Endothelial cell of umbilical vein (primary cell): ENCODE measurements around the gene PLD4. TPM values are rescaled to one million over a fixed set of nuclear protein-coding genes. Genes with fewer than 3 reads are reported as not detected.

Experiments
- BruUV-seq: library from RNA; stranded (reverse); fragments of 400-500 nt; replicated peaks from 2 replicates; lab custom pipeline; 2021; lab: Mats Ljungman, UMichigan
- CTCF ChIA-PET: fragments of 300-600, 350-600 bp; sonication (Branson Sonifier 250); formaldehyde crosslinking; loops from one replicate; lab custom pipeline; 2021; ENCODE audit warnings: antibody characterized with exemption, inconsistent platforms; lab: Charles Lee
- POLR2A ChIA-PET: fragments of 300-600, 350-600 bp; sonication (Branson Sonifier 250); formaldehyde crosslinking; loops from one replicate; lab custom pipeline; 2021; ENCODE audit warnings: antibody characterized with exemption, inconsistent platforms; lab: Charles Lee
- DNase-seq: peaks from one replicate; pipeline ENCODE4 v3.0.0-alpha.2; 2011; ENCODE audit warnings: low read depth, low spot score
- FAIRE-seq: peaks from 2 replicates; lab custom pipeline; 2011; peaks lifted over from hg19 to GRCh38; lab: Jason Lieb, UNC
- H2AFZ ChIP-seq: 2 replicates; pipeline ENCODE4 v1.6.0; 2012; ENCODE audit warnings: low read depth, low read length, control low read depth, inconsistent platforms
- H3K27ac ChIP-seq: 2 replicates; pipeline ENCODE4 v1.5.1; 2011; ENCODE audit warnings: low read depth, mild to moderate bottlenecking, control low read depth, low read length, moderate library complexity; ENCODE audit not compliant: insufficient read depth
- H3K27me3 ChIP-seq, 2 experiments: 2 replicates each; pipeline versions ENCODE4 v1.6.0 to v1.6.1; 2011; ENCODE audit warnings: low read length in 2 of 2, mixed read lengths in 1 of 2; ENCODE audit not compliant: control insufficient read depth in 2 of 2, insufficient read depth in 2 of 2
- H3K36me3 ChIP-seq, 2 experiments: 2 replicates in 1 of 2; 3 replicates in 1 of 2; pipeline ENCODE4 v1.5.1; 2011; ENCODE audit warnings: low read length in 2 of 2, mild to moderate bottlenecking in 1 of 2, moderate library complexity in 1 of 2; ENCODE audit not compliant: control insufficient read depth in 2 of 2, insufficient read depth in 2 of 2; ENCODE audit errors: extremely low read depth in 1 of 2
- H3K4me1 ChIP-seq: 3 replicates; pipeline ENCODE4 v1.5.1; 2011; ENCODE audit warnings: mild to moderate bottlenecking, low read length; ENCODE audit not compliant: control insufficient read depth, insufficient read depth; ENCODE audit errors: extremely low read depth
- H3K4me2 ChIP-seq: 2 replicates; pipeline ENCODE4 v1.6.1; 2011; ENCODE audit warnings: low read length, control low read depth, mixed read lengths; ENCODE audit not compliant: insufficient read depth
- H3K4me3 ChIP-seq, 3 experiments: fragments of 200-600 bp in 1 of 3; sonication (generic), shearing (Covaris generic) in 1 of 3; replicated peaks in 1 of 3; 2 replicates each; pipeline ENCODE4 v1.5.1; 2011 to 2016; ENCODE audit warnings: control low read depth in 3 of 3, low read length in 3 of 3, mild to moderate bottlenecking in 2 of 3, inconsistent platforms in 1 of 3, low read depth in 1 of 3, moderate library complexity in 1 of 3; ENCODE audit not compliant: insufficient read depth in 1 of 3
- H3K79me2 ChIP-seq: 2 replicates; pipeline ENCODE4 v1.6.0; 2012; ENCODE audit warnings: low read length, inconsistent platforms; ENCODE audit not compliant: control insufficient read depth, insufficient read depth
- H3K9ac ChIP-seq: replicated peaks from 2 replicates; pipeline ENCODE3; 2011; ENCODE audit warnings: low read length, control low read depth; ENCODE audit not compliant: insufficient read depth; ENCODE audit errors: extremely low read depth
- H3K9me1 ChIP-seq: replicated peaks from 3 replicates; pipeline ENCODE4 v1.6.0; 2011; ENCODE audit warnings: mild to moderate bottlenecking, low read length; ENCODE audit not compliant: control insufficient read depth, insufficient read depth; ENCODE audit errors: extremely low read depth
- H3K9me3 ChIP-seq: replicated peaks from 2 replicates; pipeline ENCODE4 v1.5.1; 2012; ENCODE audit warnings: low read length, inconsistent platforms; ENCODE audit not compliant: control insufficient read depth, insufficient read depth
- H4K20me1 ChIP-seq: replicated peaks from 2 replicates; pipeline ENCODE3; 2011; ENCODE audit warnings: mild to moderate bottlenecking, low read length; ENCODE audit not compliant: control insufficient read depth, insufficient read depth; ENCODE audit errors: extremely low read depth
- EZH2 ChIP-seq: IDR thresholded peaks from 2 replicates; pipeline ENCODE4 v1.6.1; 2012; ENCODE audit warnings: borderline replicate concordance, low read depth, mild to moderate bottlenecking, moderate library complexity, low read length, inconsistent platforms; ENCODE audit not compliant: severe bottlenecking
- FOS ChIP-seq: IDR thresholded peaks from 2 replicates; pipeline ENCODE4 v1.6.1; 2011; ENCODE audit warnings: mild to moderate bottlenecking, low read length, moderate library complexity, borderline replicate concordance; ENCODE audit not compliant: insufficient read depth
- GATA2 ChIP-seq: IDR thresholded peaks from 2 replicates; pipeline ENCODE4 v1.7.0; 2011; ENCODE audit warnings: low read depth, mild to moderate bottlenecking, moderate library complexity, mixed read lengths, low read length; ENCODE audit not compliant: insufficient read length, insufficient read depth
- JUN ChIP-seq: IDR thresholded peaks from 2 replicates; pipeline ENCODE4 v1.6.1; 2011; ENCODE audit warnings: borderline replicate concordance, low read depth; ENCODE audit not compliant: insufficient read length, insufficient read depth
- MAX ChIP-seq: IDR thresholded peaks from 2 replicates; pipeline ENCODE4 v1.6.1; 2011; ENCODE audit not compliant: insufficient read depth, insufficient read length
- MYC ChIP-seq: IDR thresholded peaks from one replicate; pipeline ENCODE4 v1.6.1; 2011; ENCODE audit warnings: mild to moderate bottlenecking, low read depth, low read length
- POLR2A ChIP-seq: IDR thresholded peaks from 2 replicates; pipeline ENCODE4 v1.6.1; 2012; ENCODE audit warnings: low read depth, mild to moderate bottlenecking, control low read depth, low read length
- POLR2AphosphoS5 ChIP-seq: IDR thresholded peaks from 2 replicates; pipeline ENCODE4 v1.6.1; 2012; ENCODE audit warnings: low read depth, mild to moderate bottlenecking, control low read depth, low read length, moderate library complexity; ENCODE audit not compliant: insufficient read depth
- dilution Hi-C: fragments of 300-500 bp; cut with MboI; formaldehyde crosslinking; loops from one replicate; pipeline ENCODE4 v1.15.0; 2019; ENCODE audit warnings: low sequenced_read_pairs; ENCODE audit not compliant: extremely low pct_ligation_motif_present
- intact Hi-C: fragments of 100-400 bp; cut with micrococcal nuclease; formaldehyde crosslinking; loops from one replicate; pipeline ENCODE4 v1.10.0; 2022
- polyA plus RNA-seq, 4 experiments: library from polyadenylated mRNA; depleted of rRNA in 3 of 4; stranded (reverse) in 3 of 4; unstranded in 1 of 4; fragments of >200 nt; gene quantifications; 2 replicates each; pipeline versions ENCODE4 v1.2.1 to v1.2.3, GENCODE V29; 2011 to 2012; ENCODE audit warnings: missing spikeins in 1 of 4
- total RNA-seq: library from RNA; stranded (reverse); gene quantifications from 2 replicates; pipeline ENCODE4 v1.2.3, GENCODE V29; 2021
- TF ChIP-seq, protein P1 (sequence below), 2 donors: IDR thresholded peaks; 1 replicate in 1 of 2; 2 replicates in 1 of 2; pipeline ENCODE4 v1.5.1; 2011; ENCODE audit warnings: low read length in 2 of 2, mild to moderate bottlenecking in 2 of 2, moderate library complexity in 2 of 2, control low read depth in 1 of 2, inconsistent platforms in 1 of 2, low read depth in 1 of 2; ENCODE audit not compliant: insufficient read depth in 1 of 2; ENCODE audit errors: extremely low read depth in 1 of 2

The PLD4 gene
- total and polyA plus RNA-seq, 2 donors (not counting 3 experiments of a cell fraction or from before 2014, with no cell fraction given) = 0.01 to 0.11 TPM

- Histone ChIP-seq H2AFZ (no peak overlapping the region), H3K4me1 (no peaks in the 10 kb centered on the region), H3K27ac (no peak overlapping the region), H3K27me3 (no peaks in the 10 kb centered on the region), H3K9ac (no peak overlapping the region), H3K9me1 (no peaks in the 10 kb centered on the region), H3K9me3 (no peaks in the 10 kb centered on the region), H3K4me2 (no peak overlapping the region), H4K20me1 (no peaks in the 10 kb centered on the region), H3K36me3 (peaks cover 3 to 34% of the 10 kb centered on the region in 2 experiments), H3K79me2 (no peaks in the 10 kb centered on the region), H3K4me3 (no peak overlapping the region)
- ChIA-PET POLR2A (no interaction called here), CTCF (no interaction called here)
- DNase-seq (no peak), FAIRE-seq (no peak)
- TSS peak; percentile 19 for BruUV-seq
- TF ChIP-seq, protein P1, sequence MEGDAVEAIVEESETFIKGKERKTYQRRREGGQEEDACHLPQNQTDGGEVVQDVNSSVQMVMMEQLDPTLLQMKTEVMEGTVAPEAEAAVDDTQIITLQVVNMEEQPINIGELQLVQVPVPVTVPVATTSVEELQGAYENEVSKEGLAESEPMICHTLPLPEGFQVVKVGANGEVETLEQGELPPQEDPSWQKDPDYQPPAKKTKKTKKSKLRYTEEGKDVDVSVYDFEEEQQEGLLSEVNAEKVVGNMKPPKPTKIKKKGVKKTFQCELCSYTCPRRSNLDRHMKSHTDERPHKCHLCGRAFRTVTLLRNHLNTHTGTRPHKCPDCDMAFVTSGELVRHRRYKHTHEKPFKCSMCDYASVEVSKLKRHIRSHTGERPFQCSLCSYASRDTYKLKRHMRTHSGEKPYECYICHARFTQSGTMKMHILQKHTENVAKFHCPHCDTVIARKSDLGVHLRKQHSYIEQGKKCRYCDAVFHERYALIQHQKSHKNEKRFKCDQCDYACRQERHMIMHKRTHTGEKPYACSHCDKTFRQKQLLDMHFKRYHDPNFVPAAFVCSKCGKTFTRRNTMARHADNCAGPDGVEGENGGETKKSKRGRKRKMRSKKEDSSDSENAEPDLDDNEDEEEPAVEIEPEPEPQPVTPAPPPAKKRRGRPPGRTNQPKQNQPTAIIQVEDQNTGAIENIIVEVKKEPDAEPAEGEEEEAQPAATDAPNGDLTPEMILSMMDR (IDR thresholded peaks at IDR 0.05; ENCODE audit: extremely low read depth in 1 of 2, insufficient read depth in 1 of 2, low read depth in 1 of 2, low read length in 2 of 2) = no peak
- TF ChIP-seq EZH2 (no peak), FOS (no peak), MYC (no peak), MAX (no peak), GATA2 (no peak), POLR2A (no peak), POLR2AphosphoS5 (no peak), JUN (no peak)
- dilution Hi-C loops (no loop called here), intact Hi-C loops (no loop called here)
Measured at GRCh38 chr14:104882991-104883660, 41.6 kb upstream of the PLD4 start.
